Stimulated activated CD8-positive, alpha-beta memory T cell treated with anti-CD3 and anti-CD28 coated beads, Interleukin-4, amount 100 ng/mL, for 4 hours (primary cell): Measurements from ENCODE around the gene FAM20A.

Source experiments
- DNase-seq, 2 donors: peaks; one replicate each; pipeline ENCODE4 v3.0.0-alpha.2; 2020; ENCODE audit warnings: low read depth in 2 of 2, low spot score in 1 of 2

FAM20A gene

DNA sequence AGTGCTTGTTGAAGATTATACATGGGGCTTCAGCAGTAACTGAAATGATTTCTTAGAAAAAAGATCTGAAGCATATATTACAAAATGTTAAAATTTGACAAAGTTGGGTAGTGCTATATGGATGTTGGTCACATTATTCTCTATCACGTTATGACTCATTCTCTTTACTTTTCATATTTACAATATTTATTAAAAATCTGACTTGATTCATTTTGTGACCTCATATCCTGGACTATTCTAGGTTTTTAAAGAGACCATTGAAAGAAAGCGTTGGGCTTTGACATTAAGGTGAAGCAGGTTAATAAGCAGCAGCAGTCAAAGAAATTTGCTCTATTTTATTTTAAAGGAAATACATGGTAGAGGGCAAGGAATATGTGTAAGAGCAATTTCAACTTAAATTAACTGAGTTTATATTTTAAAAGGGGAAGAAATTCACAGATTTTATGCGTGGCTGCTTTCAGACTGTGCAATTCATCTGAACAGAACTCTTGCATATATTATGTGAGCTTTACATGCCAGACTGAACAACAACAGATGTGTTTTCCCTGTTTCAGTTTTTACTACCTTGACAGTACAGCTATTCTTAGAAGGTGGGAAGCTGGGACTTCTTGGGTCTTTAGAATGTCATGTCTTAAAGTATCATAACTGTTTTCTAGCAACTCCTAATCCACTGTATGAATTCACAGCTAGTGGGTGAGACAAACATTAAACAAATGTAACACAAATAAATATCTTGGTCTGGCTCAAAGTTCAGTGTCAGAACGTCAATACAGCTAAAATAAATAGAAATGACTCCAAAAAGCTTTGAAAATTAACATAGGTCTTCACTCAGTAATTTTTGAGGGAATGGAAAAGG, 10.4 kb upstream of the FAM20A start:
- DNase-seq: no peak

DNA sequence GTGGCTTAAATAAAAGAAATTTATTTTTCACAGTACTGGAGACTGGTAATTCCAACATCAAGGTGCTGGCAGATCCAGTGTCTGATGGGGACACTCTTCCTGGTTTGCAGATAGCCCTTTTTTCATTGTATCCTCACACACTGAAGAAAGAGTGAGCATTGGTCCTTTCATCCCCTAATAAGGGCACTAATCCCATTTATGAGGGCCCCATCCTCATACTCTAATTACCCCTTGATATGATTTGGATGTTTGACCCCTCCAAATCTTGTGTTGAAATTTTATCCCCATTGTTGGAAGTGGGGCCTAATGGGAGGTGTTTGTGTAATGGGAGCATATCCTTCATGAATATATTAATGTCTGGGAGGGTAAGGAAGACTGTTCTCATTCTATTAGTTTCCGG, 9.4 kb upstream of the FAM20A start:
- no peak for DNase-seq

GRCh38 chr17:68608515-68609130, 7.5 kb upstream of the FAM20A start:
- no peak for DNase-seq

DNA sequence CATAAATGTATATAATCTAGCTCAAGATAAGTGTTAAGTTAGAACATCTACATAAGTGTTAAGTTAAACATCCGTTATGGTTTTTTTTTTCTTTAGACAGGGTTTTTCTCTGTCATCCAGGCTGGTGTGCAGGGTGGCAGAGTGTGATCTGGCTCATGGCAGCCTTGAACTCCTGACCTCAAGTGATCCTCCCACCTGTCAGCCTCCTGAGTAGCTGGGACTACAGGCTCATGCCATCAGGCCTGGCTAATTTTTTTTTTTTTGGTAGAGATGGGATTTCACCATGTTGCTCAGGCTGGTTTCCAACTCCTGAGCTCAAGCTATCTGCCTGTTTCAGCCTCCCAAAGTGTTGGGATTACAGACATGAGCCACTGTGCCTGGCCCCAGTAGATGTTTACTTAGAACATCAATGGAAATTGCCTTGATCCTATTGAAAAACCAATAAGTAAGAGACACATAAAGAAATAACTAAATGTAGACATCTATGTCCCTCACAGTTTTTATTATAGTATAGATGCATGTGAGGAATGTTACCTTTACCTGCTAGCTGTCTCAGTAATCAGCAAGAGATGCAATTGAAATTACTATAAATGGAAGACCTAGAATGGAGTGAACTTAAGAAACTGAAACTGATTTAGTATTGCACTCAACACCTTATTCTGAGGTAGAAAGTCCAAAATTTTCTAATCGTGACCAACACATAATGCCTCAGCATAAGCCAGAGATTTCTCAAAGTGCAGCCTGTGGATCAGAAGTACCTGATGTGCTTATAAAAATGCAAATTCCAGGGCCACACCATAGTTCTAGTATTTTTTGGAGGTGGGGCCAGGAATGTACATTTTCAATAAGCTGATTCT, 5.5 kb upstream of the FAM20A start:
- no peak for DNase-seq

DNA sequence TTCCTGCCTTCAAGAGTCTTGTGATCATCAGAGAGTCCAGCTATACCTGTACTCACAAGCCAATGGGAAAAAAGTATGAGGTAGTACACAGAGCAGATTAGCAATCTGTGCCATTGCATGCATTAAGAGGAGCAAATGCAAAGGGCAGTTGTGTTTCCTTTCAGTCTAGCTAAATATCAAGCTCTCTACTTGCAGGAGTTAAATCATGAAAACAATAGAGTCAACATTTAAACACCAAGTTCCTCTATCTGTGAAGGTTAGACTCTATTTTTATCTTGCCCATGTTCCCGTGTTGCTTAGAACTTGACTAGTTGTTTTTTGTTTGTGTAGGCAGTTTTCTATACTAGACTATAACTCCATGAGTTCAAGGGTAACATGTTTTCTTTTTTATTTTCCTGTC, 4.7 kb upstream of the FAM20A start:
- DNase-seq: no peak

DNA sequence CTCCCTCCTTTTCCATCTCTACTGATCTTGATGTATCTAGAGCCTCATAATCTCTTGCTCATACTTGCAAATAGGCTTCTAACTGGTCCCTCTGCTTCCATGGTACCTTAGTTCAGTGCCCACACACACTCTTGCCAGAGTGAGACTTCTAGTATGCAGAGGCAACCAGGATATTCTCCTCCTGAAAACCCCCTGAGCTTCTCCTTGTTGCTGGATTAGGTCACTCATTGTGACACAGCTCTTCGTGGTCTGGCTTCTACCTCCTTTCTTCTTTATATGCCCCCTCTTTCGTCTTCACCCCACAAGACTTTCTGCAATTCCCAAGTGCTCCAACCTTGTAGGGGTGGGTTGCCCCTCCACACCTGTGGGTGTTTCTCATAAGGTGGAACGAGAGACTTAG, 2.5 kb upstream of the FAM20A start:
- DNase-seq: no peak

DNA sequence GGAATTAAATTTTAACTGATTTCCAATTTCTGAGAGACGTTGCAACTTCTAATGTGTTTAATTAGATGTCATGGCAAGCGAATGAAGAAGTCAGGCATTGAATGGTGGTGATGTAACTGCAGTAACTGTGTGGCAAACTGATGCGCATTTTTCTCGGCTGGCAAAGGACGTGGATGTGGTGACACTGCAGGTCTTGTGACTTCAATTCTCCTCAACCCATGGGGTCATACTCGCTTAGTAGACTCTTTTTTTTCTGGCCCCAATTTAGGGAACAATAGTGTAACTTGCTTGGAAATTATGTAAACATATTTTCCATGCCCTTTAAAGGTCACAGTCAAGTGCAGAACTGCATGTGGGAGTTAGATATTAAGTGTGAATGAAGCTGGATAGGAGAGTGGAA, 1.9 kb upstream of the FAM20A start:
- DNase-seq: no peak

GRCh38 chr17:68602289-68602688, 1.1 kb upstream of the FAM20A start:
- no peak for DNase-seq

DNA sequence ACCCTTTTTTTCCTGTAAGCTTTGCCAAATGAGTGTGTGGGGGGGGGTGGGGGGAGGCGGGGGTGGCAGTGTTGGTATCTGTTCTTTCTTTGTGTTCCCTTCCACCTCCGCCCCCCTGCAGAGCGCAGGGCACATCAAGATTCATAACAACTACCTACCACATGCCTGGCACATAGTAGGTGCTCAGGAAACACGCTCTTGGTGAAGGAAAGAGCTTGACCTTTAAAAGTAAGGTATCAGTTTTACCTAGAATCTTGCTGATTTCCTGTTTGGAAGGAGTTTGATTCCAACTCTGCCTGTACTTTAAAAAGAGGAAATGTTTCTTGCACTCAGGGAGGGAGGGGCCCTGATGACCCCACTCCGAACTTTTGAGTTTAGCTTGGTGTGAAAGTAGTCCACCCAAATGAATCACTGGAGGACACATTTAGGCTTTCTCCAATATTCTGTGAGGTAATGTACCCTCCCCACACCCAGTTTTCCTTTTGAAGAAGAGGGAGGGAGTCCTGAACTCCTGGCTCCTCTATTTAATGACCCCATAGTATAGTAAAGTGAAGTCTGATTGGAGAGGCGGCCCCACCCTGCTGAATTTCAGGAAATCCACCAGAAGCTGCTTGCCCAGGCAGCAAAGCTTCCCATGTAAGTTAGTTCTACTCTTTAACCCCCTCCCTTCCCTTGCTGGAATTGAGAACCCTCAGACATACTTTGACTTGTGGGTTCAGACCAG, 560 bp upstream of the FAM20A start:
- no peak for DNase-seq

GRCh38 chr17:68600067-68600930, 868 bp downstream of the FAM20A start:
- DNase-seq: no peak

DNA sequence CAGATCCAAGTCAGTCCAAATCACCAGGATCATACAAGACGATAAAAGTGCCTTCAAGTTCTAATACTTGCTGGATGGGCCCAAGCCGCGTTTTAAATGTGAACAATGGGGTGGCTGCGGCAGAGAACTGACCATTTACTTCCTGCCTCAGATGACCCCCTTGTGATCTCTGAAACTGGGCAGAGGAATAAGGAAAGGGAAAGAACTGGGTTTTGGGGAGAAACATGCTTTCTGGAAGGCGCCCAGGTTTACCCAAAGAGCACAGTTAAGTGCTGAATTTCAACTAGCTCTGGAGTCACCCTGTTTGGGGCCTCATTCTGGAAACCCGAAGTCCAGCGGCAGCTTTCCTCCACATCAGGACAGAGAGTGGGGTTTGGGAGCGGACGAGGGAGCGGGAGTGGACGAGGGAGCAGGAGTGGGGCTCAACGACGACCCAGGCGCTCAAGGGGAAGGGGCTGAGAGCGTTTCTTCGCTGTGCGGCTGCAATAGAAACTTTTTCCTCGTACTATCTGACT, 1.6 kb downstream of the FAM20A start:
- no peak for DNase-seq

DNA sequence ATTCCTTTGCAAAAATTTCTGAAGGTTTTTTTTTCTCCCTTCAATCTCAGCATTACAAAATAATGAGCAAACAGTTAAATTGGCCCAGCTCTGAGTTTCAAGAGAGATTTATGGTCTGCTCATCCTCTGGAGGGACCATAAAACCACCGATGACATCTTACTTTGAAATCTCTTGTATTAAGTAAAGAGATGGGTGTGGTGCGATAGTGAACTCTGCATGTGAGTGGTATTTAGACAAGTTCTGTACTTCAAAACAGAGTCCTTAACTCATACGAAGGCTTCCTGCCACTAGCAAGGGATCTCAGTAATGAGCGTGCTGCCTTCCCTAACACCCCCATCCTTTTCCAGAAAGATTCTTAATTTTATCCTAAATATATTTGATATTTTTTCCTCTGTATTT, 2.1 kb downstream of the FAM20A start:
- DNase-seq: no peak

DNA sequence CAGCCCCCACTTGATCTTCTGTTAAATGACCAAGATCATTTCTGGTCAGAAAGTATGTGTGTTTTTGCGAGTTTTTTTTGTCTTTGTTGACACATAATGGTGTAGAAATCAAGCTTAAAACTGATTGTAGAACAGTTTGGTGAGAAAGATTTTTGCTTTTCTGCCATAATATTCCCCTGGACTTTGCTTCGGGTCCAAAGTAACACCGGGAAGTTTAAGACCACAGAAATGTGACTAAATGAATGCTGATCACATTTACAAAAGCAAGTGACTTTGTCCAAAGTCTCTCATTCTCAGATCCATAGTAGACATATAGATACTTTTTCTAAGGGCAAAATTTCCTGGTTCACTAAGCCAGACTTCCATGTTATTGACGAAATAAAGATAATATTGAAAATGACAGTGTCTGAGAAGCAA, 2.6 kb downstream of the FAM20A start:
- no peak for DNase-seq

GRCh38 chr17:68598074-68598473, 3.1 kb downstream of the FAM20A start:
- no peak for DNase-seq

GRCh38 chr17:68596411-68596945, 4.7 kb downstream of the FAM20A start:
- DNase-seq: no peak

DNA sequence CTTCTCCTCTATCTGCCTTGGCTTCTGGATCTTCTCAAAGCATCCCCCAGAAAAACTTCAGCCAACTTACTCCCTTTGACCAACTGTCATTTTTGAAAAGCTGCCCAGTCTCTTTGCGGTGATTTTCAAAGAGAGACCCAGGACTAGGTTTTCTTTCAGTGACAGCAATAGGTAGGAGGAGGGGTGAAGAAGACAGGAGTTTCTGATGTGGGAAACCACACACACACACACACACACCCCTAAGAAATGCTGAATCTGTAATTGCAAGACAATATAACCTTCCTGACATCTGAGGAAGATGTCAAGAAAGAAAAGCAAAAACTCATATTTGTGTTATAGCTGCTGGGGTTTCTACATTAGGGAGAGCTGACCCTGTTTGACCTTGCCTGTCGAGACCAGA, 5.2 kb downstream of the FAM20A start:
- no peak for DNase-seq

- DNase-seq: no peak
Observed at GRCh38 chr17:68595496-68595895, 5.7 kb downstream of the FAM20A start.

DNA sequence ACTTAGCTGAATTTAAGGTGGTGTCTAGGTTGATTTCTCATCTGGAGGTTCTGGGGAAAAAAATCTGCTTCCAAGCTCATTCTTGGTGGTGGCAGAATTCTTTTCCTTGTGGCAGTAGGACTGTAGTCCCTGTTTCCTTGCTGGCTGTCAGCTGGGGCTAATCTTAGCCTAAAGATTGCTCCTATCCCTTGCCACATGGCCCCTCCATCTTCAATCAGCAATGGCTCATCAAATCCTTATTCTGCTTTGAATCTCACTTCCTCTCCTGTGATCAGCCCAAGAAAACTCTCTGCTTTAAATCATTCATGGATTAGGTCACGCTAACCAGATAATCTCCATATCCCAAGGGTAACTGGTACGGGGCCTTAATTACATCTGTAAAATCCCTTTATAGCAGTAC, 6.6 kb downstream of the FAM20A start:
- no peak for DNase-seq

GRCh38 chr17:68592682-68593641, 8.2 kb downstream of the FAM20A start:
- DNase-seq: no peak
